IMR-90 (cell line): ENCODE data around the gene KLF13. TPM values are rescaled to one million over a fixed set of nuclear protein-coding genes. Genes with fewer than 3 reads are reported as not detected.

Experiments
- ATAC-seq: fragments of 200-7000 bp; cut with Tn5 transposase; 2 replicates; pipeline ENCODE4 v1.9.1; 2020; ENCODE audit warnings: low read depth, mild to moderate bottlenecking, moderate library complexity
- BruUV-seq: library from RNA; stranded (reverse); fragments of 400-500 nt; replicated peaks from 2 replicates; lab custom pipeline; 2021; lab: Mats Ljungman, UMichigan
- CTCF ChIA-PET: fragments of 300-600 bp; formaldehyde crosslinking; extraction: SDS; loops from one replicate; lab custom pipeline; 2021; ENCODE audit warnings: antibody characterized with exemption; lab: Yijun Ruan, JAX
- POLR2A ChIA-PET: fragments of 300-600 bp; sonication (Branson Sonifier 250); formaldehyde crosslinking; loops from one replicate; lab custom pipeline; 2022; ENCODE audit warnings: antibody characterized with exemption; ENCODE audit not compliant: unreplicated experiment; lab: Charles Lee
- DNase-seq: peaks from one replicate; pipeline ENCODE4 v3.0.0; 2013
- H2AFZ ChIP-seq: replicated peaks from 2 replicates; pipeline ENCODE3; 2013; ENCODE audit warnings: low read length, mild to moderate bottlenecking; ENCODE audit not compliant: poor library complexity
- H2AK5ac ChIP-seq: 2 replicates; pipeline ENCODE4 v1.6.1; 2013; ENCODE audit warnings: low read depth, low read length, inconsistent platforms
- H2AK9ac ChIP-seq: replicated peaks from 2 replicates; pipeline ENCODE3; 2013; ENCODE audit warnings: mild to moderate bottlenecking, low read depth, low read length, moderate library complexity; ENCODE audit not compliant: poor library complexity
- H2BK120ac ChIP-seq: 2 replicates; pipeline ENCODE4 v1.6.1; 2013; ENCODE audit warnings: low read depth, low read length, inconsistent platforms
- H2BK15ac ChIP-seq: 3 replicates; pipeline ENCODE4 v1.6.1; 2013; ENCODE audit warnings: low read depth, low read length, inconsistent platforms
- H2BK20ac ChIP-seq: 2 replicates; pipeline ENCODE4 v1.6.1; 2013; ENCODE audit warnings: low read depth, mild to moderate bottlenecking, inconsistent platforms, low read length, moderate library complexity
- H2BK5ac ChIP-seq: 2 replicates; pipeline ENCODE4 v1.6.1; 2013; ENCODE audit warnings: mild to moderate bottlenecking, low read depth, low read length, inconsistent platforms; ENCODE audit not compliant: poor library complexity, severe bottlenecking
- H3K14ac ChIP-seq: replicated peaks from 2 replicates; pipeline ENCODE4 v1.6.1; 2013; ENCODE audit warnings: low read depth, low read length, inconsistent platforms
- H3K18ac ChIP-seq: 2 replicates; pipeline ENCODE4 v1.6.1; 2013; ENCODE audit warnings: low read depth, low read length, control low read depth
- H3K23ac ChIP-seq: 2 replicates; pipeline ENCODE4 v1.6.1; 2013; ENCODE audit warnings: low read depth, low read length, inconsistent platforms
- H3K27ac ChIP-seq: 2 replicates; pipeline ENCODE4 v1.5.1; 2013; ENCODE audit warnings: mild to moderate bottlenecking, control low read depth, low read length; ENCODE audit not compliant: insufficient read depth
- H3K27me3 ChIP-seq: 2 replicates; pipeline ENCODE4 v1.6.1; 2013; ENCODE audit warnings: low read length; ENCODE audit not compliant: control insufficient read depth, insufficient read depth
- H3K36me3 ChIP-seq: 2 replicates; pipeline ENCODE4 v1.6.1; 2013; ENCODE audit warnings: low read length, mixed read lengths; ENCODE audit not compliant: control insufficient read depth, insufficient read depth
- H3K4ac ChIP-seq: 2 replicates; pipeline ENCODE4 v1.6.1; 2013; ENCODE audit warnings: low read depth, low read length, inconsistent platforms
- H3K4me1 ChIP-seq: 2 replicates; pipeline ENCODE4 v1.6.1; 2013; ENCODE audit warnings: low read length, mixed read lengths; ENCODE audit not compliant: control insufficient read depth, insufficient read depth
- H3K4me2 ChIP-seq: 2 replicates; pipeline ENCODE4 v1.6.1; 2013; ENCODE audit warnings: low read depth, mild to moderate bottlenecking, control low read depth, low read length, moderate library complexity
- H3K4me3 ChIP-seq: 2 replicates; pipeline ENCODE4 v1.5.1; 2013; ENCODE audit warnings: low read depth, mild to moderate bottlenecking, control low read depth, low read length, moderate library complexity; ENCODE audit not compliant: insufficient read depth
- H3K56ac ChIP-seq: 2 replicates; pipeline ENCODE4 v1.6.1; 2013; ENCODE audit warnings: low read length, inconsistent platforms; ENCODE audit not compliant: insufficient read depth; ENCODE audit errors: extremely low read depth
- H3K79me1 ChIP-seq, 2 experiments: 2 replicates each; pipeline ENCODE4 v1.6.1; 2013; ENCODE audit warnings: low read length in 2 of 2, inconsistent platforms in 1 of 2, low read depth in 1 of 2
- H3K9ac ChIP-seq: 2 replicates; pipeline ENCODE4 v1.6.1; 2013; ENCODE audit warnings: low read depth, low read length, control low read depth
- H3K9me1 ChIP-seq: 2 replicates; pipeline ENCODE4 v1.6.1; 2013; ENCODE audit warnings: low read length, inconsistent platforms; ENCODE audit not compliant: insufficient read depth
- H3K9me3 ChIP-seq: 2 replicates; pipeline ENCODE4 v1.6.1; 2013; ENCODE audit warnings: low read length; ENCODE audit not compliant: control insufficient read depth, insufficient read depth
- H4K20me1 ChIP-seq: 2 replicates; pipeline ENCODE4 v1.6.1; 2013; ENCODE audit warnings: low read length, inconsistent platforms; ENCODE audit not compliant: insufficient read depth
- H4K5ac ChIP-seq: 2 replicates; pipeline ENCODE4 v1.6.1; 2013; ENCODE audit warnings: mild to moderate bottlenecking, low read depth, low read length, control low read depth
- H4K8ac ChIP-seq, 2 experiments: 2 replicates each; pipeline ENCODE4 v1.6.1; 2013; ENCODE audit warnings: low read depth in 2 of 2, low read length in 2 of 2, control low read depth in 1 of 2, inconsistent platforms in 1 of 2
- H4K91ac ChIP-seq: 2 replicates; pipeline ENCODE4 v1.6.1; 2013; ENCODE audit warnings: low read depth, low read length, inconsistent platforms; ENCODE audit not compliant: insufficient read depth
- BHLHE40 ChIP-seq: fragments of 150-350 bp; IDR thresholded peaks from 2 replicates; pipeline ENCODE4 v1.6.1; 2016; ENCODE audit warnings: mild to moderate bottlenecking, low read depth, low read length
- CEBPB ChIP-seq: IDR thresholded peaks from 2 replicates; pipeline ENCODE4 v1.6.1; 2012; ENCODE audit warnings: low read depth, low read length, improper control_type of control experiment
- CHD1 ChIP-seq: IDR thresholded peaks from 2 replicates; pipeline ENCODE4 v1.6.1; 2012; ENCODE audit warnings: low read depth, low read length, improper control_type of control experiment
- MAFK ChIP-seq: IDR thresholded peaks from 2 replicates; pipeline ENCODE4 v1.6.1; 2012; ENCODE audit warnings: low read depth, low read length, improper control_type of control experiment
- MAZ ChIP-seq: IDR thresholded peaks from 2 replicates; pipeline ENCODE4 v1.6.1; 2012; ENCODE audit warnings: low read depth, mild to moderate bottlenecking, low read length, improper control_type of control experiment, moderate library complexity, borderline replicate concordance
- POLR2A ChIP-seq: IDR thresholded peaks from 2 replicates; pipeline ENCODE4 v1.6.1; 2012; ENCODE audit warnings: mild to moderate bottlenecking, low read depth, low read length
- RFX5 ChIP-seq: IDR thresholded peaks from 2 replicates; pipeline ENCODE4 v1.8.0; 2012; ENCODE audit warnings: low read depth, mild to moderate bottlenecking, low read length, moderate library complexity
- SMC3 ChIP-seq: fragments of 150-350 bp; IDR thresholded peaks from 2 replicates; pipeline ENCODE4 v1.6.1; 2016; ENCODE audit warnings: low read depth, mild to moderate bottlenecking, antibody characterized with exemption, low read length, moderate library complexity
- USF2 ChIP-seq: fragments of 150-350 bp; IDR thresholded peaks from 2 replicates; pipeline ENCODE4 v1.6.1; 2017; ENCODE audit warnings: mild to moderate bottlenecking, antibody characterized with exemption, low read length, low read depth
- WGBS, 2 experiments: methylation state at CpG; one replicate each; pipeline versions ENCODE4 v1.1.5 to v1.1.7; 2013; ENCODE audit warnings: missing lambda C conversion rate in 2 of 2; ENCODE audit not compliant: insufficient read length in 1 of 2; ENCODE audit errors: extremely low coverage in 2 of 2; 5-methylcytosine and 5-hydroxymethylcytosine counted together
- dilution Hi-C: fragments of 300-500 bp; cut with HindIII; formaldehyde crosslinking; loops from one replicate; pipeline ENCODE4 v1.14.3; 2018; ENCODE audit warnings: low sequenced_read_pairs; ENCODE audit not compliant: unreplicated experiment
- in situ Hi-C: fragments of 300-500 bp; cut with MboI; formaldehyde crosslinking; loops from 3 replicates; pipeline ENCODE4 v1.14.3; 2019; ENCODE audit warnings: low sequenced_read_pairs, inconsistent platforms, mixed read lengths
- intact Hi-C: fragments of 100-400 bp; cut with micrococcal nuclease; formaldehyde crosslinking; loops from 2 replicates; pipeline ENCODE4 v1.10.0; 2022
- polyA plus RNA-seq, 3 experiments: library from polyadenylated mRNA; depleted of rRNA; stranded (reverse); fragments of >200 nt; gene quantifications; 2 replicates each; pipeline ENCODE4 v1.2.3, GENCODE V29; 2012; ENCODE audit warnings: low replicate concordance in 1 of 3
- total RNA-seq: library from RNA; depleted of rRNA; stranded (reverse); fragments of >200 nt; gene quantifications from 2 replicates; pipeline ENCODE4 v1.2.3, GENCODE V29; 2012
- TF ChIP-seq, protein P1 (sequence below): conservative IDR thresholded peaks from 2 replicates; pipeline ENCODE4 v1.5.1; 2012; ENCODE audit warnings: mild to moderate bottlenecking, low read depth, low read length, improper control_type of control experiment
- TF ChIP-seq, protein P2 (sequence below): fragments of 150-350 bp; IDR thresholded peaks from 2 replicates; pipeline ENCODE4 v1.6.1; 2016; ENCODE audit warnings: low read depth, mild to moderate bottlenecking, low read length, moderate library complexity, borderline replicate concordance

KLF13 gene
- total and polyA plus RNA-seq, 2 of the 4 experiments (the other 2 are of a cell fraction): 9.5 to 10.6 TPM

DNA sequence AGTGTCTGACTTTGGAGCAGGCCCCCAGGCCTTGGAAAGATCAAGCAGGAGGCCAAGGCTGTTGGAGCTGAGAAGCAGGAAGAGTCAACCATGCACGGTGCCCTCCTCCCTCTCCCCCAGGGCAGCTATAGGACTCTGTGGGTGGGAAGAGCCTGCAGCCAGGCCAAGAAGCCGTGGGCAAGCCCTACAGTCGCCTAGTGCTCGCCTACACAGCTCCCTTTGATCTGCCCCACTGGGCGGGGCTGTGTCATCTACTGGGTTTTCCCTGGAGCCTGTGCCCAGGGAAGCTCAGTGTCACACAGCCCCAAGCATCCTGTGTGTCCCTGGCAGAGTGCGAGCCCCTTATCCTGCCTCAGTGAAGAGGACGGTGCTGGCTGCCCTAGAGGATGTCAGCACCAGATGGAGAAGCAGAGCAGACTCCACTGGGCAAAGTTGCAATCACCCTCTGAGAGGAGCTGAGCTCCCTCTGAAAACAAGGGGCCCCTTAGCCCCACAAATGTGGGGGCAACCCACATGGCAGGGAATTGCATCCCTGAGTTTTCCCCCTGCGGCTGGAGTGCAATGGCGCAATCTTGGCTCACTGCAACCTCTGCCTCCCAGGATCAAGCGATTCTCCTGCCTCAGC lies 72.2 kb downstream of the KLF13 start:
- ChIA-PET POLR2A (no interaction called here), CTCF (no interaction called here)
- Histone ChIP-seq H3K9me1 (peaks cover 19% of the 10 kb centered on the region; the same call in 1 of the 2 replicates), H3K27me3 (no peaks in the 10 kb centered on the region), H4K5ac (no peak overlapping the region), H2AFZ (peak overlapping the region; percentile 26), H3K4ac (no peak overlapping the region; the same call in 1 of the 2 replicates), H3K14ac (no peak overlapping the region), H3K36me3 (no peaks in the 10 kb centered on the region), H2AK5ac (no peak overlapping the region), H3K4me1 (peaks cover 6% of the 10 kb centered on the region; the same call in 1 of the 2 replicates), H3K4me2 (no peak overlapping the region), H3K9me3 (peaks cover 3% of the 10 kb centered on the region), H2BK5ac (no peak overlapping the region), H3K79me1 (no peaks in the 10 kb centered on the region), H2BK15ac (no peak overlapping the region), H3K9ac (no peak overlapping the region), H3K23ac (no peak overlapping the region), H4K91ac (no peak overlapping the region; the same call in 1 of the 2 replicates), H3K4me3 (no peak overlapping the region), H4K8ac (no peak overlapping the region), H3K27ac (no peak overlapping the region), H4K20me1 (no peaks in the 10 kb centered on the region), H3K18ac (no peak overlapping the region), H2BK20ac (no peak overlapping the region), H2BK120ac (no peak overlapping the region), H2AK9ac (no peak overlapping the region), H3K56ac (no peak overlapping the region)
- ATAC-seq: no peak; the same call in 1 of the 2 replicates
- intact Hi-C loops: no loop called here
- TF ChIP-seq CHD1 (no peak), RFX5 (no peak), MAFK (no peak), CEBPB (no peak), MAZ (no peak), BHLHE40 (no peak), SMC3 (no peak), POLR2A (no peak), USF2 (no peak)
- TF ChIP-seq, protein P1, sequence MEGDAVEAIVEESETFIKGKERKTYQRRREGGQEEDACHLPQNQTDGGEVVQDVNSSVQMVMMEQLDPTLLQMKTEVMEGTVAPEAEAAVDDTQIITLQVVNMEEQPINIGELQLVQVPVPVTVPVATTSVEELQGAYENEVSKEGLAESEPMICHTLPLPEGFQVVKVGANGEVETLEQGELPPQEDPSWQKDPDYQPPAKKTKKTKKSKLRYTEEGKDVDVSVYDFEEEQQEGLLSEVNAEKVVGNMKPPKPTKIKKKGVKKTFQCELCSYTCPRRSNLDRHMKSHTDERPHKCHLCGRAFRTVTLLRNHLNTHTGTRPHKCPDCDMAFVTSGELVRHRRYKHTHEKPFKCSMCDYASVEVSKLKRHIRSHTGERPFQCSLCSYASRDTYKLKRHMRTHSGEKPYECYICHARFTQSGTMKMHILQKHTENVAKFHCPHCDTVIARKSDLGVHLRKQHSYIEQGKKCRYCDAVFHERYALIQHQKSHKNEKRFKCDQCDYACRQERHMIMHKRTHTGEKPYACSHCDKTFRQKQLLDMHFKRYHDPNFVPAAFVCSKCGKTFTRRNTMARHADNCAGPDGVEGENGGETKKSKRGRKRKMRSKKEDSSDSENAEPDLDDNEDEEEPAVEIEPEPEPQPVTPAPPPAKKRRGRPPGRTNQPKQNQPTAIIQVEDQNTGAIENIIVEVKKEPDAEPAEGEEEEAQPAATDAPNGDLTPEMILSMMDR: no peak
- TF ChIP-seq, protein P2, sequence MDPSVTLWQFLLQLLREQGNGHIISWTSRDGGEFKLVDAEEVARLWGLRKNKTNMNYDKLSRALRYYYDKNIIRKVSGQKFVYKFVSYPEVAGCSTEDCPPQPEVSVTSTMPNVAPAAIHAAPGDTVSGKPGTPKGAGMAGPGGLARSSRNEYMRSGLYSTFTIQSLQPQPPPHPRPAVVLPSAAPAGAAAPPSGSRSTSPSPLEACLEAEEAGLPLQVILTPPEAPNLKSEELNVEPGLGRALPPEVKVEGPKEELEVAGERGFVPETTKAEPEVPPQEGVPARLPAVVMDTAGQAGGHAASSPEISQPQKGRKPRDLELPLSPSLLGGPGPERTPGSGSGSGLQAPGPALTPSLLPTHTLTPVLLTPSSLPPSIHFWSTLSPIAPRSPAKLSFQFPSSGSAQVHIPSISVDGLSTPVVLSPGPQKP: no peak
- no TSS peak for BruUV-seq
- in situ Hi-C loops: no loop called here
- WGBS, 2 experiments: 82% methylated on average over 3 of the region's 10 CpGs; no CpG with 5 or more reads in 1 of the 2 experiments
- no peak for DNase-seq
- dilution Hi-C loops: no loop called here
